B cell (primary cell): ENCODE data around the gene LRIG1. TPM values are rescaled to one million over a fixed set of nuclear protein-coding genes. Genes with fewer than 3 reads are reported as not detected.

Experiments
- ATAC-seq: fragments of 200-7000 bp; cut with Tn5 transposase; one replicate; pipeline ENCODE4 v1.10.0; 2021; ENCODE audit warnings: low read depth, mild to moderate bottlenecking, moderate number of reproducible peaks, moderate library complexity
- CTCF ChIA-PET: fragments of 350-600 bp; sonication (Branson Sonifier 250); formaldehyde crosslinking; loops from one replicate; lab custom pipeline; 2021; ENCODE audit warnings: antibody characterized with exemption, inconsistent platforms; lab: Charles Lee
- POLR2A ChIA-PET: fragments of 350-600 bp; sonication (Branson Sonifier 250); formaldehyde crosslinking; loops from one replicate; lab custom pipeline; 2021; ENCODE audit warnings: antibody characterized with exemption; lab: Charles Lee
- DNase-seq: peaks from one replicate; pipeline ENCODE4 v3.0.0; 2013
- H2AFZ ChIP-seq: 2 replicates; pipeline ENCODE4 v1.6.1; 2012; ENCODE audit warnings: mild to moderate bottlenecking, low read depth, low read length; ENCODE audit not compliant: insufficient read depth, poor library complexity, severe bottlenecking
- H3K27ac ChIP-seq, 2 donors: 1 replicate in 1 of 2; 2 replicates in 1 of 2; pipeline ENCODE4 v1.5.1; 2012 to 2013; ENCODE audit warnings: low read length in 2 of 2, mild to moderate bottlenecking in 2 of 2, moderate library complexity in 1 of 2
- H3K27me3 ChIP-seq, 4 experiments: fragments of 200-600 bp in 1 of 4; sonication (generic) in 1 of 4; replicated peaks in 1 of 4; 1 replicate in 2 of 4; 2 replicates in 2 of 4; pipeline versions ENCODE4 v1.6.1 to v1.7.0; 2013 to 2016; ENCODE audit warnings: low read length in 3 of 4, mild to moderate bottlenecking in 2 of 4, mixed read lengths in 1 of 4, moderate library complexity in 1 of 4; ENCODE audit not compliant: insufficient read depth in 4 of 4, control insufficient read depth in 3 of 4; ENCODE audit errors: control extremely low read depth in 1 of 4
- H3K36me3 ChIP-seq, 2 experiments: replicated peaks in 1 of 2; 1 replicate in 1 of 2; 2 replicates in 1 of 2; pipeline versions ENCODE4 v1.6.1 to v1.7.1; 2013; ENCODE audit warnings: low read length in 1 of 2; ENCODE audit not compliant: insufficient read depth in 2 of 2, control insufficient read depth in 1 of 2; ENCODE audit errors: control extremely low read depth in 1 of 2, extremely low read depth in 1 of 2
- H3K4me1 ChIP-seq, 2 donors: fragments of 200-600 bp in 1 of 2; sonication (generic) in 1 of 2; 1 replicate in 1 of 2; 2 replicates in 1 of 2; pipeline versions ENCODE4 v1.5.1 to v1.6.1; 2013 to 2017; ENCODE audit warnings: low read length in 2 of 2; ENCODE audit not compliant: control insufficient read depth in 2 of 2, insufficient read depth in 2 of 2
- H3K4me2 ChIP-seq: replicated peaks from 2 replicates; pipeline ENCODE3; 2012; ENCODE audit warnings: mild to moderate bottlenecking, low read depth, low read length; ENCODE audit not compliant: poor library complexity, severe bottlenecking
- H3K4me3 ChIP-seq, 5 experiments: fragments of 200-600 bp in 1 of 5; sonication (generic) in 1 of 5; 1 replicate in 3 of 5; 2 replicates in 2 of 5; pipeline versions ENCODE4 v1.5.1 to v1.7.0; 2011 to 2016; ENCODE audit warnings: low read length in 4 of 5, mild to moderate bottlenecking in 4 of 5, low read depth in 2 of 5, control low read depth in 1 of 5, moderate library complexity in 1 of 5; ENCODE audit not compliant: insufficient read depth in 1 of 5; ENCODE audit errors: control extremely low read depth in 1 of 5, extremely low read depth in 1 of 5
- H3K79me2 ChIP-seq: fragments of 200-600 bp; sonication (generic); one replicate; pipeline ENCODE4 v1.6.0; 2016; ENCODE audit warnings: low read length; ENCODE audit not compliant: control insufficient read depth, insufficient read depth
- H3K9ac ChIP-seq: fragments of 200-600 bp; sonication (generic); 2 replicates; pipeline ENCODE4 v1.6.1; 2017; ENCODE audit warnings: mild to moderate bottlenecking, low read length, moderate library complexity
- H3K9me3 ChIP-seq, 3 donors: one replicate each; pipeline versions ENCODE4 v1.6.1 to v1.7.1; 2013; ENCODE audit warnings: low read length in 2 of 3; ENCODE audit not compliant: control insufficient read depth in 2 of 3, insufficient read depth in 1 of 3; ENCODE audit errors: control extremely low read depth in 1 of 3
- H4K20me1 ChIP-seq: 2 replicates; pipeline ENCODE4 v1.6.0; 2012; ENCODE audit warnings: mild to moderate bottlenecking, low read length; ENCODE audit not compliant: insufficient read depth, control insufficient read depth, poor library complexity, severe bottlenecking
- H3K27ac Mint-ChIP-seq: one replicate; pipeline ENCODE4 v1.8.0; 2021; ENCODE audit warnings: mixed read lengths
- H3K27me3 Mint-ChIP-seq: one replicate; pipeline ENCODE4 v1.8.0; 2021; ENCODE audit warnings: mixed read lengths
- H3K4me1 Mint-ChIP-seq: one replicate; pipeline ENCODE4 v1.8.0; 2021; ENCODE audit warnings: mixed read lengths
- H3K4me3 Mint-ChIP-seq: one replicate; pipeline ENCODE4 v1.8.0; 2021; ENCODE audit warnings: mixed read lengths
- H3K9me3 Mint-ChIP-seq: one replicate; pipeline ENCODE4 v1.8.0; 2022; ENCODE audit warnings: mixed read lengths; ENCODE audit not compliant: insufficient read depth
- CTCF ChIP-seq: fragments of 200-600 bp; IDR thresholded peaks from one replicate; pipeline ENCODE4 v1.8.0; 2022; ENCODE audit warnings: antibody characterized with exemption, mild to moderate bottlenecking
- EZH2 ChIP-seq: IDR thresholded peaks from 2 replicates; pipeline ENCODE4 v1.6.1; 2012; ENCODE audit warnings: borderline replicate concordance, low read depth, mild to moderate bottlenecking, moderate library complexity, low read length; ENCODE audit not compliant: insufficient read depth, poor library complexity, severe bottlenecking
- WGBS: methylation state at CpG from one replicate; pipeline ENCODE4 v1.1.5; 2013; ENCODE audit warnings: missing lambda C conversion rate; ENCODE audit not compliant: insufficient coverage; 5-methylcytosine and 5-hydroxymethylcytosine counted together
- intact Hi-C: fragments of 100-400 bp; cut with micrococcal nuclease; formaldehyde crosslinking; loops from one replicate; pipeline ENCODE4 v1.10.0; 2022
- polyA plus RNA-seq: library from polyadenylated mRNA; depleted of rRNA; stranded (reverse); fragments of >200 nt; gene quantifications from 2 replicates; pipeline ENCODE4 v1.2.3, GENCODE V29; 2012
- total RNA-seq, 2 donors: library from RNA; stranded (reverse); fragments of 120-200 nt in 1 of 2; gene quantifications; 1 replicate in 1 of 2; 2 replicates in 1 of 2; pipeline versions ENCODE4 v1.2.3 to v1.2.4, GENCODE V29; 2013 to 2022

LRIG1 gene
- total and polyA plus RNA-seq, 2 donors (not counting 1 experiment from before 2014, with no cell fraction given) = 9.2 to 12.4 TPM

GRCh38 chr3:66478960-66479359 is 21.9 kb downstream of the LRIG1 start:
- no peak for TF ChIP-seq CTCF
- TF ChIP-seq EZH2 = no peak
- Histone ChIP-seq H3K27me3 (peaks cover 0 to 8% (median 0%) of the 10 kb centered on the region in 4 experiments), H3K79me2 (peaks cover 17% of the 10 kb centered on the region), H3K36me3 (no peaks in the 10 kb centered on the region), H3K9ac (no peak overlapping the region), H2AFZ (no peak overlapping the region), H3K27ac (no peak overlapping the region), H3K4me2 (no peak overlapping the region), H3K4me3 (no peak overlapping the region), H3K9me3 (peaks cover 0 to 6% (median 4%) of the 10 kb centered on the region in 3 donors), H4K20me1 (no peaks in the 10 kb centered on the region), H3K4me1 (peaks cover 27 to 33% of the 10 kb centered on the region in 2 donors)
- DNase-seq (no peak), ATAC-seq (no peak)
- H3K27ac Mint-ChIP-seq = no peak overlapping the region
- H3K9me3 Mint-ChIP-seq = peaks cover 3% of the 10 kb centered on the region
- ChIA-PET POLR2A (no interaction called here), CTCF (interaction anchor here (1.4 kb wide), 1 partner anchor 12 kb away, joined by 3 read pairs; no protein-coding TSS in a partner anchor)
- 91% methylated on average over 9 of the region's 9 CpGs for WGBS
- H3K27me3 Mint-ChIP-seq = no peaks in the 10 kb centered on the region
- H3K4me1 Mint-ChIP-seq = peaks cover 42% of the 10 kb centered on the region
- no peak overlapping the region for H3K4me3 Mint-ChIP-seq
- intact Hi-C loops = no loop called here

DNA sequence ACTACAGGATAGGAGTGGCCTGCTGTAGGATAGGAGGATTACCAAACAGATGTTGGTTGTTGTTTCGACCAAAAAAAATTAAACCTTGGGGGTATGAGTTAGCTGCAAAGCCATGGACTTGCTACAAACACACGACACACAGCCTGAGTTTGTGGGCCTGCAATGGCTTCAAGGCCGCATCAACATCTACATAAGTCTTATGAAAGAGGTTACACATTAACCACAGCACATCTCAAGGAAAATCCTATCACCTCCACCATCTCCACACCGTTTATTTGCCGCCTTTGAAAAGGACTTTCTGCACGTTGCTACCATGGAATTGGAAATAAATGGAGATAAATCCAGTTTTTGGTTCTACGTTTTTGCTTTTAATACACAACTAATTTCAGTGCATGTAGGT is 23.0 kb downstream of the LRIG1 start:
- Mint-ChIP-seq H3K27me3 (no peaks in the 10 kb centered on the region), H3K4me1 (peaks cover 45% of the 10 kb centered on the region), H3K9me3 (peaks cover 3% of the 10 kb centered on the region), H3K4me3 (no peak overlapping the region), H3K27ac (no peak overlapping the region)
- POLR2A ChIA-PET = no interaction called here
- Histone ChIP-seq H2AFZ (no peak overlapping the region), H3K9ac (no peak overlapping the region), H3K36me3 (no peaks in the 10 kb centered on the region), H3K4me1 (peaks cover 25 to 31% of the 10 kb centered on the region in 2 donors), H3K4me2 (no peak overlapping the region), H3K4me3 (no peak overlapping the region), H4K20me1 (no peaks in the 10 kb centered on the region), H3K27ac (no peak overlapping the region), H3K79me2 (peaks cover 17% of the 10 kb centered on the region), H3K9me3 (peaks cover 0 to 6% (median 4%) of the 10 kb centered on the region in 3 donors), H3K27me3 (peaks cover 0 to 8% (median 0%) of the 10 kb centered on the region in 4 experiments)
- ATAC-seq (no peak), DNase-seq (no peak)
- intact Hi-C loops = no loop called here
- 100% methylated on average over 4 of the region's 7 CpGs for WGBS
- CTCF ChIA-PET = no interaction called here
- no peak for TF ChIP-seq EZH2
- TF ChIP-seq CTCF = no peak
